NCI-H1105 (cell line): ENCODE measurements around the gene POC5.
A peak's percentile ranks its signal among the peaks of the same experiment; 100 is the strongest.
"Not testable (repeated sequence)": the region's sequence is repeated elsewhere in the genome, so short reads cannot be mapped to it uniquely, and the experiment has no call there.

ENCODE experiments used
- DNase-seq: peaks from one replicate; lab custom pipeline; 2025; lab: John Stamatoyannopoulos, UW

POC5 gene

GRCh38 chr5:75706016-75706415, 11.2 kb downstream of the POC5 start:
- no peak for DNase-seq

GRCh38 chr5:75701856-75702255, 15.4 kb downstream of the POC5 start:
- no peak for DNase-seq

DNA sequence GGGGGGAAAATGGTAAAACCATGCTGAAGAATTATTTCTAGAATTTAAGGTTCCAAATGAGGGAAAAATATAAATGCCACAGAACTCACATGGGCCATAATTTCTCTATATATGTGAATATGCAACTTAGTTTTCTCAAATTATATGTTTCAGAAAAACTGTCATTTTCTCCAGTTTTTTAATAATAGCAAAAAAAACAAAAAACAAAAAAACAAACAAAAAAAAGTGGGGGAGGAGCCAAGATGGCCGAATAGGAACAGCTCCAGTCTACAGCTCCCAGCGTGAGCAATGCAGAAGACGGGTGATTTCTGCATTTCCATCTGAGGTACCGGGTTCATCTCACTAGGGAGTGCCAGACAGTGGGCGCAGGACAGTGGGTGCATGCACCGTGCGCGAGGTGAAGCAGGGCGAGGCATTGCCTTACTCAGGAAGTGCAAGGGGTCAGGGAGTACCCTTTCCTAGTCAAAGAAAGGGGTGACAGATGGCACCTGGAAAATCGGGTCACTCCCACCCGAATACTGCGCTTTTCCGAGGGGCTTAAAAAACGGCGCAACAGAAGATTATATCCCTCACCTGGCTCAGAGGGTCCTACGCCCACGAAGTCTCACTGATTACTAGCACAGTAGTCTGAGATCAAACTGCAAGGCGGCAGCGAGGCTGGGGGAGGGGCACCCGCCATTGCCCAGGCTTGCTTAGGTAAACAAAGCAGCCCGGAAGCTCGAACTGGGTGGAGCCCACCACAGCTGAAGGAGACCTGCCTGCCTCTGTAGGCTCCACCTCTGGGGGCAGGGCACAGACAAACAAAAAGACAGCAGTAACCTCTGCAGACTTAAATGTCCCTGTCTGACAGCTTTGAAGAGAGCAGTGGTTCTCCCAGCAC, 21.5 kb downstream of the POC5 start:
- not testable (repeated sequence) for DNase-seq

GRCh38 chr5:75694781-75695180, 22.5 kb downstream of the POC5 start:
- no peak for DNase-seq

- DNase-seq: no peak
These were observed 26.6 kb downstream of the POC5 start for GRCh38 chr5:75690669-75691068.

- no peak for DNase-seq
These were observed 30.8 kb downstream of the POC5 start for GRCh38 chr5:75686480-75686879.

GRCh38 chr5:75685141-75685540, 32.1 kb downstream of the POC5 start:
- DNase-seq: no peak

GRCh38 chr5:75681125-75681830, 36.0 kb downstream of the POC5 start:
- peak; percentile 11 for DNase-seq

DNA sequence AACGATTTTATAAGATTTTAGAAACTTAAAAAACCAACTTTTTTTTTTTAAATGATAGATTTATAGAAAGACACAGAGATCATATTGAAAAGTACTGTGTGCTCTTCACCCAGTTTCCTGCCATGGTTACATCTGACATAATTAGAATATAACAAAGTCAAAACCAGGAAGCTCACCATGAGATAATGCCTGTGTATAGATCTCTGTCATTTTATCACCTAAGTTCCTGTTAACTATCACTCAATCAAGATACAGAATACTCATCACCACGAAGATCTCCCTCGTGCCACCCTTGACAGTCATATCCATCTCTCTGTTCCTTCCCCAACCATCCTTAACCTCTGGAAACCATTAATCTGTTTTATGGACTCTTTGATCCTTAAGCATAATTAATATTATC, 39.1 kb downstream of the POC5 start:
- DNase-seq: no peak

- DNase-seq: no peak
These were observed 39.6 kb downstream of the POC5 start for GRCh38 chr5:75677607-75678006.

DNA sequence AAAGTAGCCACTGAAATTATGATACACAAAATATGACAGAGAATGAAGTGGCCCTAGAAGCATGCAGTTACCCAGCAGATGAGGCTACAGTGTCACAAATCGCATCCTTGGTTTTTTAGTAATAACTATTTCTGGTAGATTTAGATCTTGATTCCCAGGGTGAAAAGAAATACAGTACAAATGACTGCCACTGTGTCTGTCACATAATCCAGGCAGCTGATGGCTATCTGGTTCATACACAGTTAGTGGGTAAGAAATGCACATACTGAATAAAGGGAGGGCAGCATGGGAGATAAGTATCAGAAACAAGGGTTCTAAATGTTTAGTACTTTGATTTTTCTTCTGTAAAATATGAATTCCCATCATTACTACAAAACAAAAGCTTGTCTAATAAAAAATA, 41.5 kb downstream of the POC5 start:
- no peak for DNase-seq

DNA sequence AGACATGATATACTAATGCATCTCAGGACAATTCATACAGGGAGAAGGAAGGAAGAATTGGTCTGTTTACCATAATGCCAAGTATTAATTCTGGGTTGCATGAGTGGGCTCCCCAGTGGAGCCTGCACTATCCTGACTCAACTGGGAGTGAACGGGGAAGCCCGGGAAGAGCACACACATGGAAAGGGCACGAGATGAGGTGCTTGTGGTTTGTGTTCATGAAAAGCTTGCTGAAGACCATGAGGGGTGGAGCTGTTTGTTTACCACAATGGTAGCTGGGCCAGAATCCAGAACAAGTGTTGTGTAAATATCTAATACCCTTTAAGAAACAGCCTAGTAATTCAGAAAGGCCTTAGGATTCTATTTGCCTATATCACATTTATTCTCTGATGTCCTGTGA, 44.6 kb downstream of the POC5 start:
- DNase-seq: no peak

- DNase-seq: no peak
These were observed 45.7 kb downstream of the POC5 start for GRCh38 chr5:75671506-75671905.

DNA sequence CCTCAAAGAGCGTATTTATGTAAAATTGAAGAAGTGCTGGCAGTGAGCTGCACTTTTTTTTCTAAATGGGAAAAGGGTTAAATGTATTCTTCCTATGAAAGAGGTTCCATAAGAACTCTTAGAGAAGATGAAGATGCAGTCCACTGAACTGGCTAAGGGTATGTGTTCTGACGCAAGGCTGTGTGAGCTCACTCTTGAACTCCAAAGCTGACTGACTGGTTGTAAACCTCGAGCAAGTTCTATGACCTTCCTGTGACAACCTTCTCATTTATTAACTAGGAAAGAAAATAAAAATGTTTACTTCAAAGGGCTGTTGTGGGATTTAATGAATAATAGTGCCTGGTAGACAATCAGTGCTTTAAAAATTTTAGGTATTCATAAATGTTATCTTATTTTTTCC, 46.7 kb downstream of the POC5 start:
- DNase-seq: no peak

DNA sequence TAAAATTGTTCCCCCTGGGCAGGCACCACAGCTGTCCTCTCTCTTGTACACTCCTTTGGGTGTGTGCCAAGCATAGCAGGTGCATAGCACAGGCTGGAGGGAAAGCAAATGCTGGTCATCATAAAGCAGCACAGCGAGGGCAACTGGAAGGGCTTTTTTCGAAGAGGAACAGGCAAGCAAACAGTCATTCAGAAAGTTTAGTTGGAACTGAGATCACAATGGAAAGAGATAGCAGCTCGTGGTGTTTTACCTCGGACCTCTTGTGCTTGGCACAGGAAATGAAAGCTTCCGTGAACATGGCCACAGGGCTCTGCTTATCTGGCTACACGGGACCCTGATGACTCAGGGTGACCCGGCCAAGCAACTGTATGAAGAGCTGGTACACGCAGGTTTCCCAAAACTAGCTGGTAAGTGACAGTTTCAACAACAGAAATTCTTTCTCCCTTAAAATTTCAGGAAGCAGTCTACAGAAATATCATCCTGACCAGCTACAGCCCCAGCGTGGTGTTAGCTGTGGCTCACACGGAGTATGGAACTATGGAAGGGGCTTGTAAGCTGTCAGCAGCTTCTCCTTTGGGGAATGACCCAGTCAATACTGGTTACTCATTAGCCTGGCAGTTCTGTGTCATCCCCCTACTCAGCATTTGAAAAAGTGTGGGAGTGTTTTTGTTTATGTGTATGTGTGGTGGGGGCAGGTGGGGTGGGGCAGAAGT, 48.1 kb downstream of the POC5 start:
- DNase-seq: peak; percentile 41

DNA sequence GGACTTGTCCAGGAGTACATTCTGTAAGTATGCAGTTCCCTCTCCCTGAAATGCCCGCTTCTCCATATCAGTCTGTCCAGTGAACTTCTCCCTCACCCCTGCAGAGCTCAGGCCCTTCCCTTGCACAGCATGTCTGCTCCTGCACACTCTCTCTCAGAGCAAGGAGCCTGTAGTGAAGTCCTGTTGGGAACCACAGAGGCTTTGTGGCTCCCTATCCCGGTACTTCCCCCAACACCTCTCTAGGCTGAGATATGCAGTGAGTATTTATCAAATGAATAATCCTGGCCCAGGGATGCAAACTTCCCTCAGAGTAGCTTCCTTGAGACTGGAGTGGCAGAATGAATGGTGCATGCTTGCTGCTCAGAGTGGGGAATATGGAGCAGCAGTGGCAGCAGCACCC, 48.8 kb downstream of the POC5 start:
- DNase-seq: no peak

DNA sequence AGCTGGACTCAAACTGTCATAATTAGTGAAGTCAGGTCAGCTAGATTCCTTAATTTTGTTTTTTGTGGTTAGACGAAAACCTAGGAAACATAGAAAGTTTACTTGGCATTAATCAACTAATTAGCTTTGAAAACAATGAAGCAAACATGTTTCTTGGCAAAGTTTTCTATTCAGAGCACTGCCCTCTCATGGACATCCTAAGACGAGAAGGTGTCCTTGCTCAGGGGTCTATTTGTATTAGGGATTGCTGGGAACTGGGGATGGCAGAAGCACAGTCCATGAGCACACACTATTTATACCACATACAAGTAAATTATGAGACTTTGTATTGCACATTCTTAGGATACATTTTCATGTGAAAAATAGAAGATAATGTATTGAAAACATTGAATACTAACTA, 49.7 kb downstream of the POC5 start:
- no peak for DNase-seq

- DNase-seq: no peak
These were observed 50.4 kb downstream of the POC5 start for GRCh38 chr5:75666801-75667200.

- no peak for DNase-seq
These were observed 52.3 kb downstream of the POC5 start for GRCh38 chr5:75664979-75665378.

GRCh38 chr5:75663579-75664284, 53.5 kb downstream of the POC5 start:
- no peak for DNase-seq

DNA sequence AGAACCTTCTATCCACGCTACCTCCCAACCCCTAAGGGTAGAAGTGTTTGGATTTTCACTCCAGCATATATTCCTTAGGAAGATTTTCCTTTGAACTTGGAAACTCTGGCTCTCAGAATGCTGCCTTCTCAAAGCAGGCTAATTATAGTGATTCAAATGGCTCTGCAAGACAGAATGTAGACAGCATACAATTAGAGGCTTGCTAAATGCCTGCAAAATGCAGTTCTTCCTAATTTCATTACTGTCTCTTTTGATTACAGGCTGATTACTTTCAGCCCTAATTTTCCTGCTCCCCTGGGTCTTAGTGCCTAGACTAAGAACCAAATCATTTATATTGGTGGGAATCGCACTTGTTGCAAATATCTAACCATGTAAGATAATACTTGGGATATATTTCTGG, 55.2 kb downstream of the POC5 start:
- no peak for DNase-seq
